ENCODE results near the gene GATB.

The GATB gene

GRCh38 chr4:151670843-151671242 is 90.0 kb downstream of the GATB start:
- DNase-seq, result no peak

DNA sequence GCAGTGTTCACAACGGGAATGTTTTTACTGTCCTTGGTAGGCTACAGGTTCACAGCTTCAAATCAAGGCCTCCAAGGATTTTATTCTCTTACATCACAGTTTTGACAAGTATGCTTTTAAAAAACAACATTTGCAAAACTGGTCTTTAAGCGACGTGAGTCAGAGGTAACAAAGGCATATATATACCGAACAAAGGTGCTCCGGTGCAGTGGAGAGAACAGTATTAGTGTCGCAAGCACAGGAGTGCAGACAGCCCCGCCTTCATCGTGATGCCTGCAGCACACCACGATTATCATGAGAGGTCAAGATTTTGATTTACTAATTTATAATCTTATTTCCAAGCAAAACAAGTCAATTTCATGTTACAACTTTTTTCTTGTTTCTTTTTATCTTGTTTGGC is 90.8 kb downstream of the GATB start:
- no peak for DNase-seq

DNA sequence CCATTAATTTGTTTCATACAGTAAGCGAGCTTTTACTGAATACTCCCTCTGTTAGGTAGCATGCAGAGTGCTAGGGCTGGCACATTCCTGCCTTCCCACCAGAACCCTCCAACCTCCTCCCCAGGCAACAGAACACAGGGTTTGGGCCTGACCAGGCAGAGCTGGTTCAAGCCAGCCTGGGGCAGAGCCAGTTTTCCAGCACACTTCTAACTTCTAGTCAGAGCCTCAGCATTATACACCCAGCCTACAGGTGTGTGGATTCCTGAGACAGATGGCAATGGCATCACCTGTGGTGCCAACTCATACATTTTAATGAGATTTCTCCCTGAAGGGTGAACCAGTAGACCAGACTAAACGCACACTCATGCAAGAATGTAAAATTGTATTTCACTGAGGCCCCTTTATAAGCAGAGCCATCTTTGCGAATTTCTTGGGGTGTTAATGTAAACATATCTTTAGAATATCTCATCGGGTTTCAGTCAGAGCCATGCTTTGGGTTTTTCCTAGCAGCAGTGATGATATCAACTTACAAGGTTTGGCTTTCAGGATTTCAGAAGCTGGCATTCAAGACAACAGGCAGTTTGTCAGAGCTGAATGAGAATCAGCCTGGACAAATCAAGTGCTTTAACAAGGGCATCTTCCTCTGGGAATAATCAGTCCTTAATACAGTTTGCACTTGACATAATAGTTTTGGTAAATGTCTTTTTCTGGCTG is 92.0 kb downstream of the GATB start:
- no peak for DNase-seq

- DNase-seq, result no peak
Observed at GRCh38 chr4:151667666-151668065, 93.1 kb downstream of the GATB start.

- peak; percentile 39 for DNase-seq
Observed at GRCh38 chr4:151667048-151667447, 93.8 kb downstream of the GATB start.

- DNase-seq, result no peak
Observed at GRCh38 chr4:151666501-151666900, 94.3 kb downstream of the GATB start.

- no peak for DNase-seq
Observed at GRCh38 chr4:151665785-151666127, 95.1 kb downstream of the GATB start.

- no peak for DNase-seq
Observed at GRCh38 chr4:151665022-151665784, 95.6 kb downstream of the GATB start.

- DNase-seq, result no peak
Observed at GRCh38 chr4:151664289-151664688, 96.5 kb downstream of the GATB start.

DNA sequence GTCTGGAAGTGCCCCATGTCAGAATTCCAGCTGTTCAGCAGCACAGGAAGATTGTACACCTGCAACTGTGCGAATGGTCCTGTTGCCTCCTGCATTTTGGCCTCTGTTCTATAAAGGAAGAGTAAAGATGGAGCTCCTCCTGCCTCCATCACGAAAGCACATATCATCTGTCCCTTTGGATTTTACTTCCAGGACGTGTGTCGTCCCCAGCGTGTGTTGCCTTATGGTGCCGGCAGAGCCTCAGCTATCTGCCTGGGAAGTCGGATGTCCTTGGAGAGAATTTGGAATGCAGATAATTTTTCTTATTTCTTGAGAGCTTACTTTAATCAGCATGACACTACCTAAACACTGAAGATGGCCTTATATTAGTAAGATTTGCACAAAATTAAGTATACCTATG is 97.7 kb downstream of the GATB start:
- DNase-seq, result no peak

DNA sequence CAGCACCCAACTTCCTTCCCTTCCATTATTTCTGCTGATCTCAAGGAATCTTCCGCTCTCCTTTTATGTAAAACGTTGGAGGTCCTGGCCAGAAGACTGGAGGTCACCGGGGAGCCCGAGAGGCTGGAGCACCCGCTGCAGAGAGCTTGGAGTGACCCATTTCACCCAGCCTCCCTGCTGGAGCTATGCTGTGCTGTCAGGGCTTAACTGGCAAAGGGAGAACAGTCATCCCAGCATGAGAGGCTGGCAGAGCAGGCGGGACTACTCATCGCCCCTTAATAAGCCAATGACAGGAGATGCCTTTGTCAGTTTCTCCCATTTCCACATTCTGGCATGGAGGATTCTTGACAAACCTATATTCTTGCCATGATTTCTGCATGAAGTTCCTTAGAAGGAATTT is 98.9 kb downstream of the GATB start:
- DNase-seq, result no peak

DNA sequence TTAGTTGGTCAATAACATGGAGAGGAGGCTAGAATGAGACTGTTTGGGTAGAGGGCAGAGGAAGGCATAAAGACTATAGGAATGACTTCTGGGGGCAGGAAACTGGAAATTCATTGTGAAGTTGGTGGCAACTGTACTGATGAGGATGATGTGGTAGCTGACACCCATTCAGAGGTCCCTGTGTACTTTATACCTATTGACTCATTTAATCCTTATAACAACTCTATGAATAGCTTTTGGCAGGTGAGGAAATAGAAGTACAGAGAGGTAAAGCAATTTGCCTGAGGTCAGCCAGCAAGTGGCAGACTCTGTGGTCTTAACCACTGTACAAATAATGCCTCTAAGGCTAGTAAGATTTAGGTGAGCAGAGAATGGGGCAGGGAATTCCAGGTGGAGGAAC is 100.1 kb downstream of the GATB start:
- no peak for DNase-seq

DNA sequence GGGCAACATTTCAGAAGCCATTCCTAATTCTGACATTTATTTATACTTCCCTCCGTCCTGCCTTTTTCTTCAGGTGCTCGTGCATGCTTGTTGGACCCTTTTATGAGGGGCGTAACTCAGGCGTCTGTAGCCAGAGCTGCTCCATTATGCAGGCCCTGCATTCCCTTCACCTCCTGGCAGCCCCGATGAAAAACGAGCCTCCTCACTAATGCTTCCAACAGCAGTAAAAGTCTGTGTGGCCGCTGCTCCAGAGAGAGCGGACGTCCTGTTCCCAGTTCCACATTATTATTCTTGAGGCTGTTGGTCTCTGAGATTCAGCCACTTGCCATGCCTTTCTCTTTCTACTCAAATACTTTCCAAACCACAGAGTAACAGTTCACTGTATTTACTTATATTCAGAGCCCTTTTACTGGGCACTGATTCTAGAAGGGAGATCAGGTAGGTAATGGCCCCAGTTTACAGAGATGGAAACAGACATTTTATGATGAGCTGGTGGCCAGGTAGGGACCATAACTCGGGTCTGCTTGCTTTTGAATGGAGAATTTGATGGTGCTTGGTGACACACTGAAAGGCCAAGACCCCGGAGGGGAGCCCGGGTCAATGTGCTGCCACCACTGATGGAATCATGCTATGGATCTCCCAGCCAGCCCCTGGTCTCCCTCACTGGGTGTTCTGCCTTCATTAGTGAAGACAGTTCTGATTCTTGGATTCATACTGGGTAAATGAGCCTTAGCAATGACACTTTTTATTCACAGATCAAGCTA is 101.0 kb downstream of the GATB start:
- DNase-seq, result no peak

- DNase-seq, result peak; percentile 70
Observed at GRCh38 chr4:151658959-151659600, 101.7 kb downstream of the GATB start.

DNA sequence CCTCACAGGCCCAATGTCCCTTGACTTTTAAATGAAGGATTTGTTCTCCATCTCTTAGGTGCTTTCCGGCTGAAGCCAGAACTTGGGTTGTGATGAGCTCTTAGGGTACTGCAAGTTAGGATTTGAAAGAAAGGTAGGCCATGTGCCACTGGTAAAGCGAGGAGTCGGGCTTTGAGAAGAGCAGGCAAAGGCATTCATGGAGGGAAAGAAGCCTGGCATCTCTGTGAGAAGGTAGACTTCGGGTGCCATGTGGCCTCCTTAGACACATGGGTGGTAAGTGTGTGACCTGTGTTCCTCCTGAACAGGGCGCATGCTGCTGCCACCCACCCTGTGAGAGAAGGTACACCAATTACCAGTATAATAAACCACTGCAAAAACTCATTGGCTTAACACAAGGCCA is 102.9 kb downstream of the GATB start:
- no peak for DNase-seq

DNA sequence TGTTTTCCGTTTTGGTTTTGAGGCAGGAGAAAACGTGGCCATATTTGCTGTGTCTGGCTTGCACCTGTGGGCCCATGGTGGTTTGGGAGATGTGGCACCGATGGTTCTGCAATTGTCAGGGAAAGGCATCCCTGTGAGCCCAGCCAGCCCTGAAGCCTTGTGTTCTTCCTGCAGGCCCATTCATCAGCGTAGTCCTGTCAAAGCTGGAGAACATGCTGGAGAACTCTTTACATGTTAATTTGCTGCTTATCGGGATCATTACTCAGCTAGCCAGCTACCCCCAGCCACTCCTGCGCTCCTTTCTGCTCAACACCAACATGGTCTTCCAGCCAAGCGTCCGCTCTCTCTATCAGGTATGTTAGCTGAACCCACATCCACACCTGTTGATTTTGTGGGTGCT is 104.7 kb downstream of the GATB start:
- DNase-seq, result no peak

GRCh38 chr4:151653548-151653918 is 107.3 kb downstream of the GATB start:
- no peak for DNase-seq

DNA sequence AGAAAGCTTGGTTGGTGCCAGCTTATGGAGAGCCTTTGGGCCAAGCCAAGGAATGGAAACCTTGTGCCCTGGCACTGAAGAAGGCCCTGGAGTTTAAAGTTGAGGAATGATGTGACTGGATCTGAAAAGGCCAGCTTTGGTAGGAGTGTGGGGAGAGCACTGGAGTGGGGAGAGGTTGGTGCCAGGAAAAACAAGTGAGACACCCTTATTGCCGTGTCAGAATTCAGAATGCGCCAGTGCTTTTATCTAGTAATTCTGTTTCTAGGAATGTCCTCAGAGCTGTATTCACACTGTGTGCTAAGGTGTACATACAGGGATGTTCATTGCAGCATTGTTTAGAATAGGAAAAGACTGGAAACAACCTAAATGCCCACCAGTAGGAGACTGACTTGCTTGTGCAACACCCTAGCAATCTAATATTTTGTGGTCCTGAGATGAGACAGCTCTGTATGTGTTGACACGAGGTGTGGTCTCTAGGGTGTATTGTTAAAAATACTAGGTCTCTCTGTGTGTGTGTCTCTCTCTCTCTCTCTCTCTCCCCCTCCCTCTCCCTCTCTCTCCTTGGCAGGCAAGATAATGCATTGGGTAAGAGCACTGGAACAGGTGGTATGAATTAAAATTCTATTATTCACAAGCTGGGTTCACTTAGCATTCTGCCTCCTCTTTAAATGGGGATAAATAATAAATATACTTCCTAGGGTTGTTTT is 107.8 kb downstream of the GATB start:
- DNase-seq, result no peak

GRCh38 chr4:151651496-151651895 is 109.3 kb downstream of the GATB start:
- no peak for DNase-seq

- no peak for DNase-seq
Observed at GRCh38 chr4:151649479-151649878, 111.3 kb downstream of the GATB start.

DNA sequence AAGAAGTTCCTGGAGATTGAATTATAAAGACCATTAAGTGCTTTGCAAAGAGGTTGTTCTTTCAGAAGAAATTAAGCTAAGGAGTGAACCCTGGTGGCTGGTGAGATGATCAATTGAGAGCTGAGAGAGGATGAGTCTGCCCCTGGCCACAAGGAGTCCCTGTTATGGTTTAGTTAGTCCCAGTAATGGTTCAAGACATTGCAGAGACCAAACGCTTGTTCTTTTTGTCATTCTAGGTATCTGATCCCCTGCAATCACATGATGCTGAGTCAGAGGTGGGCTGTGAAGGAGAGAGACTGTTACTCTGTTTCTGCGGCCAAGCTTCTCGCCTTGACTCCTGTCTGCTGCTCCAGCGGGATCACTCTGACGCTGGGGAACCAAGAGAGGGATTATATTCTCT is 114.5 kb downstream of the GATB start:
- no peak for DNase-seq

GRCh38 chr4:151644622-151645021 is 116.2 kb downstream of the GATB start:
- DNase-seq, result peak; percentile 9

- no peak for DNase-seq
Observed at GRCh38 chr4:151643564-151643963, 117.2 kb downstream of the GATB start.
